IPS-18c (cell line): ENCODE data around the gene CCDC106.

Experiments
- H3K4me3 ChIP-seq: 2 replicates; pipeline ENCODE4 v1.7.0; 2013; ENCODE audit warnings: low read depth, mild to moderate bottlenecking, low read length, moderate library complexity; ENCODE audit not compliant: insufficient read depth
- H3K9me3 ChIP-seq: one replicate; pipeline ENCODE4 v1.6.1; 2013; ENCODE audit warnings: mild to moderate bottlenecking, low read length, moderate library complexity; ENCODE audit not compliant: control insufficient read depth, insufficient read depth

Gene CCDC106

DNA sequence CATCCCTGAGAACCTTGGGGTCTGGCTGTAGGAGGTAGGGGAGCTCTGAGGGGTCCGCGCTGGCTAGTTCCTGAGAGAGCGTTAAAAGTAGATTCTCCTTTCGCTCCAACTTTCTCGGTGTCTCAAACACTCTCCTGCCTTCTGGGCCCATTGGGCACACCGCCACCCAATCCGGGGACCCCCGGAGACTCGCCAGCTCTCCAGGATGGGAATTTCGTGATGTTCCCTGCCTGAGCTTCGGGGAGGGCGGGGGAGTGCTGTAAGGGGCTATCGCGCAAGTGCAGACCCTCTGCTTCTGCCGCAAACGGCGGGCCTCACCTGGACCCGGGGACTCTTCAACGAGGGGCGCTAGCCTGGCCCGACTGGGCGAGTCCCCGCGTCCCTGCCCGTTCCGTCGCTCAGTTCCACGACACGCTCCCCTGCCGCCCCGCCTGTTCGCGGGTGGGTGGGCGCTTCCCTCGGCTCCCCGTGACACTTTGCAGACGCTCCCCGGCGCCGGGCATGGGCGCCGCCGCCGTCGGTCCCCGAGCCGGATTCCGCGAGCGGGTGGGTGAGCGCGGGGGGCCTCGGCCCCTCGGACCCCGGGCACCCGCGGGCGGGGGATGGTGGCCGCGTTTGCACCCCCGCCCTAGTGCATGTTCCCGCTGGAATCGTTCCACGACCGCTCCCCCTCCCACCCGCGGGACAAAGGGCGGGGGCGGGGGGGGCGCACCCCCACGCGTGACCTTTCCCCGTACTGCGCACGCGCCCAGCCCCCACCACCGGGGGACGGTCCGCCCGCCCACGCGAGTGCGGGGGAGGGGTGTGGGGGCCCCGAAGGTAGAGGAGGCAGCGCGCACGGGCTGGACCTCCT lies at the start of gene CCDC106:
CCDC106 (plus strand) TSS at position 481 of the 853 bp plus-strand sequence. CDS start 835 bp downstream, outside the sequence.
- peak within 1 kb of the TSS; percentile 89 for H3K4me3 ChIP-seq
- H3K9me3 ChIP-seq = no peaks in the 10 kb centered on the region

DNA sequence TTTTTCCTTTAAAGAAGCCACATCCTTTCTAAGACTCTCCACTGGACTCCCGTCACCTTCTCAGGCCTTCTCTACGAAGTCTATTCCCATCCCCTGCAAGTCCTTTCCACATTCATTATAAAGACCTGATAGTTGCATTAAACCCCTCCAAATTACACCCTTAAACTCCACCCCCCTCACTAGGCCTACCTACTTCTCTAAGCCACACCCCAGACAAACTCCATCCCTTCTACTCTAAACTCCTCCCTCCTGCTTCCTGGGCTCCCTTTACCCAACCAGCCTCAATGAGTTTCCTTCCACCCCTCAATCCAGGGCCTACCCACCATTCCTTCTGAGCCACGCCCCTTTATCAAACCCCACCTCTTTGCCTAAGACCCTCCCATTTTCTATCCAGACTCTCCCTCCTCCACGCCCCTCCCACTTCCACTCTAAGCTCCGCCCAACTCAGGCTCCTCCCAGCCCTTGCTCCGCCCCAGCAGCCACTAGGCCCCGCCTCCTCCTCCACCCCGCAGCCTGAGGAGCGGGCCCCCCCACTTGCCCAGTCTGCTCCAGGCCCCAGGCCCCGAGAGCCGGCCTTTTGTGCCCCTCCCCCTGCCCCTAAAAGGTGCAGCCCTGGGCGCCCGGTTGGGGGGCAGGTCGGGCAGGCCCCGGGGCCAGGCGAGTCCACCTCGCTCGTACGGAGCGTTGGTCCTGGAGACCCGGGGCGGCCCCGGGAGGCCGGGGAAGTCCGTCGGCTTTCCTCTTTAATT lies 49.1 kb upstream of the CCDC106 start:
- Histone ChIP-seq H3K9me3 (no peaks in the 10 kb centered on the region), H3K4me3 (peak overlapping the region; percentile 77)

DNA sequence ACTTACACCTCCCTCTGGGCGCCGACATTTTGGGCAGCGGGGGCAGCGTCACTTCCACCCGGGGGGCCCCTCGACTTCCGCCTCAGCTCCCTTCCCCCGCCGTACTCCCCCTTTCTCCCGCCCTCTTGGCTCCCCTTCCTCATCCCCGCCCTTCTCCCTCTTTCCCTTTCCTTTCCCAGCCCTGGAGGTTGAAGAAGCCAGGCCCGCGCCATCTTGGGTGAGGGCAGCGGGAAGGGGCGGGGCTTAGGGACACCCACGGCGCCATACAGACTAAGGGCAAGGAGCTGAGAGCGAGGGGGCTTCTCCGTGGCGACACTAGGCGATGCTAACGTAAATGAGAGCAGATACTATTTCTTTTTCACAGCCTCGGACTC lies 48.6 kb upstream of the CCDC106 start, which contains the start of gene FIZ1:
FIZ1 (minus strand) TSS at position 50 of the 374 bp plus-strand sequence. CDS start 1,652 bp downstream, outside the sequence.
- Histone ChIP-seq H3K4me3 (peak within 1 kb of the TSS; percentile 77), H3K9me3 (no peaks in the 10 kb centered on the region)

DNA sequence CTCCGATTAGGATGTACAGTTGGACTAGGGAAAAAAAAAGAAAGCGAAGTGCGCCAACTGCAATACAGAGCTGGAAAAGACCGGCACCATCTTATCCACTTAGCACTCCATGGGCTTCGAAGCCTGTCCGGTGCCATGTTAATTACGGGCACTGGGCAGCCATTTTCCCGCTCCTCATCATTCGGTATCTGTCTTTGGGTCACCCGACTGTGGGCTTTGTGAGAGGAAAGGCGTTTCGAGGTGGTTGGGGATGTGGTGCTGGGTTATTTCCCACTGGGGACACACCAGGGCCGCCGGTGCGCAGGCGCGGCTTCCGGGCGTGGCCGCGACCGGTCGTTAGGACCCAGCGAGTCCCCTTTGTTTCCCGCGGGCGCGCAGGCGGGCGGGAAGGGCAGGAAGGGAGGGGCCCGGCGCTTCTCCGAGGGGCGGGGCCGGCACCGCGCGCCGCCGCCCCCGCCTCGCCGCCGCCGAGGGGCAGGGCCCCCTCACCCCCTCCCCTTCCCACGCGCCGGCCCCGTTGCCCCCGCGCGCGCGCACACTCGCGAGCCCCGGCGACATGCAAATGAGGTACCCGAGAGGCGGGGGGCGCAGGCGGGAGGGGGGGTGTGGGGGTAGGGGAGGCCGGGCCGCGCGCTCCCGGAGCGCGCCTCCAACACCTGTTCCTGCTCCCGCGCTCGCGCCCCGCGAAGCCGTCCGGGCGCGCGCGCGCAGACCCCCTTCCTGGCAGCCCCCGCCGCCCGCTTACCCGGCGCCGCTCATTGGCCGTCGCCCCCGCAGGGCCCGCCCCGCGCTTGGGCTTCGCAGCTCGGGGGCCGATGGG lies 48.0 kb upstream of the CCDC106 start, which contains the start of gene ZNF524:
ZNF524 (plus strand) TSS at position 447 of the 820 bp plus-strand sequence. CDS start 1,825 bp downstream, outside the sequence.
- H3K9me3 ChIP-seq = no peaks in the 10 kb centered on the region
- peak within 1 kb of the TSS; percentile 77 for H3K4me3 ChIP-seq

DNA sequence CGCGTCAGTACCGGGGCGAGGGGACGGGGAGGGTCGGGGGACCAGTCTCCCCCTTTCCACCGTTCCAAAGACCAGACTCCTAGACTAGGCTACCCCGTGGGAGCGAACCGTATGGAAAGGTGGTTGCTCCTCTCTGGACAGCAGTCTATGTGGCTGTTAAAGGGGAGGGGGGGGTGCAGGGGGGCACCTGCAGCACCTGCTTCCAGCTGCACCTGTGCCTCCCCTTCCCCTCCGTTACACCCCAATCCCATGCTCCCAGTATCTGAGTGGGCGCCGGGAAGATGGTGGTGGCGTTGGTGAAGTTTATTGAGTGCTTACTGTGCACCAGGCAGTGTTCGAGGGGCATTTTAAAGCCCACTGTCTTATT lies 47.4 kb upstream of the CCDC106 start:
- no peaks in the 10 kb centered on the region for H3K9me3 ChIP-seq

DNA sequence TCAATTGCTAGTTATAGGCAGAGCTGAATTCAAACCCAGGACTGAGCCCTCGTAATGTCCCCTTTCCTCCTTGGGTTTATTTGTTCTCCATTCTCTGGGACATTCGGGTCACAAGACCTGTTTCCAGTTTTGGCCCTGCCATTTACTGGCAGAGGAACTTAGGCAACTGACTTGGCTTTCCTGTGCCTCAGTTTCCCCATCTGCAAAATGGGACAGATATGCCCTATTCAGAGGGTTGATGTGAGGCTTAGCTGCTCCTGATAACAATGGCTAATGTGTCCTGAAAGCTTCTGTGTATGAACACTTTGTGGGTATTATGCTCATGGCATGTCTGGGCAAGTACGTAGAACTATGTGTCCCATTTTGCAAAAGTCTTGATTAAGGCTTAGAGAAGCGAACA lies 46.9 kb upstream of the CCDC106 start:
- peak overlapping the region; percentile 65 for H3K4me3 ChIP-seq
- H3K9me3 ChIP-seq = no peaks in the 10 kb centered on the region

More for the DNA sequence above, 47.4 kb upstream of the CCDC106 start:
- peak overlapping the region; percentile 65 for H3K4me3 ChIP-seq

DNA sequence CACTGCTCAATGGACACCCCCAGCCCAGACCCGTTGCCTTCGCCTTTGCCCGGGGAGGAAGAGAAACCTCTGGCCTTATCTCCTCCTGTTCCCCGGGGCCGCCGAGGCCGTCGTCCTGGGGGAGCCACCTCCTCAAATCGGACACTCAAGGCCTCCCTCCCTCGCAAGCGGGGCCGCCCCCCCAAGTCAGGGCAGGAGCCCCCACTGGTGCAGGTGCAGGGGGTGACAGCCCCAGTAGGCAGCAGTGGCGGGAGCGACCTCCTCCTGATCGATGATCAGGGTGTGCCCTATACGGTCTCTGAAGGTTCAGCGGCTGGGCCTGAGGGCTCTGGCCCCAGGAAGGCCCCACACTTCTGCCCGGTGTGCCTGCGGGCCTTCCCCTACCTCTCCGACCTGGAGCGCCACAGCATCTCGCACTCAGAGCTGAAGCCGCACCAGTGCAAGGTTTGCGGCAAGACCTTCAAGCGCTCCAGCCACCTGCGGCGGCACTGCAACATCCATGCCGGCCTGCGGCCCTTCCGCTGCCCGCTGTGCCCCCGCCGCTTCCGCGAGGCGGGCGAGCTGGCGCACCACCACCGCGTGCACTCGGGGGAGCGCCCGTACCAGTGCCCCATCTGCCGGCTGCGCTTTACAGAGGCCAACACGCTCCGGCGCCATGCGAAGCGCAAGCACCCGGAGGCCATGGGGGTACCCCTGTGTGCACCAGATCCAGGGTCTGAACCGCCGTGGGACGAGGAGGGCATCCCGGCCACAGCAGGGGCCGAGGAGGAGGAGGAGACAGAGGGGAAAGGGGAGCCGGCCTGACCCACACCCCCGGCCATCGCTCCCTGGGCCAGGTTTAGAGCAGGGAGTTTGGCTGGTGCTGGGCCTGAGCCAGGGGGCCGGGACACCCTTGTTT lies 45.7 kb upstream of the CCDC106 start:
- Histone ChIP-seq H3K4me3 (no peak overlapping the region), H3K9me3 (no peaks in the 10 kb centered on the region)

DNA sequence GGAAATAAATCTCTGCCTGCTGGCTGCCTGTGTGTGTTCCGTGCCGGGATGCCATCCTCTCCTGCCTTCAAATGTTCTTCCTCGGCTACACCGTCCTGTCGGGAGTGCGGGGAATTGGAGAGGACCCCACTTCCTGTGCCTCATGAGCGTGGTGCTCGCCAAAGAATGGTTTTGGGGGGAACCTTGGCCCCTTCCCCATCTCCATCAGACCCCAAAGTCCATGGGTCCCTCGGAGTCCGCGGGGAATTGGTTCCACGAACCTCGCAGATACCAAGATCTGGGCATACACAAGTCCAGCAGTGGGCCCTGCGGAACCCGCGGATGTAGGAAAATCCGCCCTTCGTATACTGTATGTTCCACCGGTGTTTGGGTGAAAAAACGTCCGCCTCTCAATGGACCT lies 44.9 kb upstream of the CCDC106 start:
- Histone ChIP-seq H3K9me3 (no peaks in the 10 kb centered on the region), H3K4me3 (no peak overlapping the region)

DNA sequence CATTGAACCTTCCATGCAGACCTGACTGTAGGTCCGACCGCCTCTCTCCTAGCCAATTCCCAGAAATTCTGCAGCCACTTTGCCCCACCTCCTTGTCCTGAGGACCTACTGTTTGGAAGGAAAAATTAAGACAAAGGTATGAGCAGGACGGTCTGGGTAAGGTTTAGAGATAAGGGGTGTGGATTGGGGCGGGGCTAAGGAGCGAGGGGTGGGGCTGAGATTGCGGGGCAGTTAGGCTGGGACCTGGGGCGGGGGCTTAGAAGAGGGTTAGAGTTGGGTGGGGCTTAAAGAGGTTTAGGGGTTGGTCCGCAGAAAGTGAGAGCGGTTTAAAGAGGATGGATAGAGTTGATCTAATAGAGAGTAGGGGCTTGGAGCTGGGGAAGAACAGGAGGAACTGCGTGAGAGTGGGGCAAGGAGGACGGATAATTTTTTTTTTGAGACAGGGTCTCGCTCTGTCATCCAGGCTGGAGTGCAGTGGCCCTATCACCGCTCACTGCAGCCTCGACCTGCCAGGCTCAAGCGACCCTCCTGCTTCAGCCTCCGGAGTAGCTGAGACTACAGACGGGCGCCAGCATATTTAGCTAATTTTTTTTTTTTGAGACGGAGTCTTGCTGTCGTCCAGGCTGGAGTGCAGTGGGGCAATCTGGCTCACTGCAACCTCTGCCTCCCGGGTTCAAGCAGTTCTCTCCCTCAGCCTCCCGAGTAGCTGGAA lies 44.3 kb upstream of the CCDC106 start:
- no peak overlapping the region; the same call in 1 of the 2 replicates for H3K4me3 ChIP-seq

DNA sequence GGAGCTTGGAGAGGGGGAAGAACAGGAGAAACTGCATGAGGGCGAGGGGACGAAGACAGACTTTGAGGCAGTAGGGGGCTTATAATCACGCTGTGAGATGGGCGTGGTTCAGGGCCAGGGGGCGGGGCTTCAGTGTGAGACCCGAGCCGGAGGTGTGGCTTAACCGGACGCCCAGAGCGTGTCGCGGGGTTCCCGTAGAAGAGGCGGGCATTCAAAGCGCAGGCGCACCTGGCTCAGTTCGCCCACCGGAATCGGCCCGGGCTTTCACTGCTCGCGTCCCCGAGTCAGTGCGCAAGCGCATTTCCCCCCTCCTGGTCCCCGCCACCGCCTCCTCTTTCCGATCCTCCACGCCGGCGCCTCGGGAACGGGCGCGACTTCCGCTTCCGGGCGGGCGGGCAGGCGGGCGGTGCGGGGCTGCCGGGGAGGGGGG lies 42.8 kb upstream of the CCDC106 start:
- Histone ChIP-seq H3K4me3 (peak overlapping the region; percentile 82), H3K9me3 (no peaks in the 10 kb centered on the region)

More for the DNA sequence above, 44.3 kb upstream of the CCDC106 start:
- H3K9me3 ChIP-seq = no peaks in the 10 kb centered on the region

DNA sequence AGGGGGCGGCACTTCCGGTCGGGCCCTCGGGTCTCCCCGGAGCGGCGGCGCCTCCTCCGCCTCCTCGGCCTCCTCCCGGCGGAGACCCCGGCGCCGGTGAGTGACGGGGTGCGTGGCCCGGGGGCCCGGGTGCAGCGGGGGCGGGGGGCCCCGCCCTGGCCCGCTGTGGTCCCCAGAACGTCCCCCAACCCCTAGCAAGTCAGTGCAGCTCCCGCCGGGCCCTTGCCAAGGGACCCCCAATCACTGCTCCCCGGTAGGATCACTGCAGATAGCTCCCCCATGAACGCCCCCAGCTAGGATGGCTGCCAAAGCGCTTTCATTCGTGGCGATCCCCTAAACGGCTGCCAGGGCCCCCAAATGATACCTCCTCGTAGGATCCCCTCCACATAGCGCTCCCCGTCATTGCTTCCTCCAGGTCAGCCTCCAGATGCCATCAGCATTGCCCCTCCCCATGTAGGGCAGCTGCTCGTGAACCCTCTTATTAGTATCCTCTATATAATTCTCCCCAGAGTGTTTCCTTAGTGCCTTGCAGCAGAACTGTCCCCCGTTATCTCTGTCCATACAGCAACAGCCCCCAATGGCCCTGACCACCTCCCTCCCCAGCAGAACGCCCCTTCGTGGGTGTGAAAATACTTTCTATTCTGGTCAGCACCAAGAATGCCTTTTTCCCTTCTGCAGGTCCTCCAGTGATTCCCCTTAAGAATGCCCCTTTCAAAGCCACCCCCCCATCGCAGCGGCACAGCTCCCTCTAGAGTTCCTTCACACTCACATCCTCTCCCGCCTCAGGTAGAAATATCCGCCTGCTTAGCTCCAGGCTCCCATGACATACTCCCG lies 42.2 kb upstream of the CCDC106 start, which contains the start of gene ZNF865:
ZNF865 (plus strand) TSS at position 11 of the 834 bp plus-strand sequence. CDS start 7,972 bp downstream, outside the sequence.
- Histone ChIP-seq H3K4me3 (peak within 1 kb of the TSS; percentile 82), H3K9me3 (no peaks in the 10 kb centered on the region)

DNA sequence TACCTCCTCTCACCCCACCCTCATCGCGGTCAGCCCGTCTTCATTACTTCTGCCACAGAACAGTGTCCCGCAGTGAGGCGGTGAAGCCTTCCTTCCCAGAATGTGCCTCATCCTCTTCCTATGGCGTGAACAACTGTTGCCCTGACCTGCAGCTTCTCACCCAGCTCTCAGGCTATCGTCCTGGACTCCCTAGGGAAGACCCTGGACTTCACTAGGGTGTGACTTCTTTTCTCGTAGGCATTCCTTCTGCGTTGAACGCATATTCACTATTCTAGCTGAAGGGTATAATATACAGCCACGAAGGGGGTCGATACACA lies 41.6 kb upstream of the CCDC106 start:
- Histone ChIP-seq H3K4me3 (peak overlapping the region; percentile 82; the same call in 1 of the 2 replicates), H3K9me3 (no peaks in the 10 kb centered on the region)

DNA sequence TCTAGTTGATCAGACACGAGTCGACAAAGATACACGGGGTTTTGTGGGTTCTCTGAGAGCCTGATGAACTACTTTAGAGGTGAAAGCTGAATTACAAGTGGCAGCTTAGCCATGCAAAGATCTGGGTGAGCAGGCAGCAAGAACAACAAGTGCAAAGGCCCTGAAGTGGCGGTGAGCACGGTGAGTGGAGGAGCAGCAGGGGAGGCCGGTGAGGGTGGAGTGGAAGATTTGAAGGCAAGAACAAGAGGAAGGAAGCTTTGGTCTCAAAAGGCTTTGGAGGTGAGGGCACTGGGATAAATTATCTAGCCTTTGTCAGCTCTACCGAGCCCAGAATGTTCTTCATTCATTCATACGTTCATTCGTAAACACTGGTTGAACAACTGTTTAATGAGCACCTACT lies 41.2 kb upstream of the CCDC106 start:
- Histone ChIP-seq H3K9me3 (no peaks in the 10 kb centered on the region), H3K4me3 (peak overlapping the region; percentile 82; the same call in 1 of the 2 replicates)

DNA sequence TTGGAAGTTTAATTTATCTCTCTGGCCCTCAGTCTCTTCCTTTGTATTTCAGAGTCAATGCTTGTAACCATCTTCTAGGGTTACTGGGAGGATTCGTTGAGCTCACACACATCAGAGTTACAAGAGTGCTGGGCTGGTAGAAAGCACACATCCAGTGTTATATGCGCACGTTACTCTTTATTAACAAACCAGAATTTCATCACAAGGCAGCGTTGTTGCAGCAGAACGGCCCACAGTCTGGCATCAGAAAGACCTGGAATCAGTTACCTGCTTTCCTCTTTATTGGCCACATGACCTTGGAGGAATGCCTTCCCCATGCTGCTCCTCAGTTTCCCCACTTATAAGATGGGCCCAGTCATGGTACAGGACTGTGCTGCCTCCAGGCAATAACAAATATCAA lies 38.7 kb upstream of the CCDC106 start:
- Histone ChIP-seq H3K9me3 (no peaks in the 10 kb centered on the region), H3K4me3 (no peak overlapping the region)
